HCT116 (cell line): ENCODE results near the gene ADGRD1. TPM values are rescaled to one million over a fixed set of nuclear protein-coding genes. Genes with fewer than 3 reads are reported as not detected.

ENCODE experiments used
- ATAC-seq: fragments of 200-7000 bp; cut with Tn5 transposase; 2 replicates; pipeline ENCODE4 v1.9.1; 2020; ENCODE audit warnings: mild to moderate bottlenecking, moderate library complexity
- BruUV-seq: library from RNA; stranded (reverse); fragments of 400-500 nt; replicated peaks from 2 replicates; lab custom pipeline; 2021; lab: Mats Ljungman, UMichigan
- CTCF ChIA-PET: fragments of 300-600 bp; sonication (Branson Sonifier 250); formaldehyde crosslinking; loops from one replicate; lab custom pipeline; 2021; ENCODE audit warnings: antibody characterized with exemption; lab: Charles Lee
- POLR2A ChIA-PET: fragments of 300-600, 350-600 bp; sonication (Branson Sonifier 250); formaldehyde crosslinking; loops from one replicate; lab custom pipeline; 2021; ENCODE audit warnings: antibody characterized with exemption; lab: Charles Lee
- RAD21 ChIA-PET, 2 experiments: fragments of 300-600 bp; sonication (Branson Sonifier 250); formaldehyde crosslinking; loops; one replicate each; lab custom pipeline; 2023; ENCODE audit warnings: low total read pairs in 2 of 2; ENCODE audit not compliant: uncharacterized antibody in 2 of 2, unreplicated experiment in 2 of 2, low non-redundant PET in 1 of 2; lab: Charles Lee
- DNase-seq: peaks from one replicate; pipeline ENCODE4 v3.0.0-alpha.2; 2010; ENCODE audit warnings: low read depth, low spot score
- H2AFZ ChIP-seq: fragments of 200-600 bp; shearing (Covaris generic), sonication (generic); 2 replicates; pipeline ENCODE4 v1.6.1; 2017; ENCODE audit warnings: low read depth, mixed run types, mixed read lengths, antibody characterized with exemption, low read length; ENCODE audit not compliant: poor library complexity, severe bottlenecking
- H3K27ac ChIP-seq: 2 replicates; pipeline ENCODE4 v1.5.1; 2012; ENCODE audit warnings: low read depth, low read length
- H3K27me3 ChIP-seq: fragments of 200-600 bp; sonication (generic); 2 replicates; pipeline ENCODE4 v1.6.1; 2016; ENCODE audit warnings: mixed run types, low read length, mixed read lengths; ENCODE audit not compliant: insufficient read depth
- H3K36me3 ChIP-seq, 2 experiments: fragments of 200-500 bp in 1 of 2; fragments of 200-600 bp in 1 of 2; sonication (Bioruptor generic) in 1 of 2; sonication (generic) in 1 of 2; 2 replicates each; pipeline versions ENCODE4 v1.5.1 to v1.6.1; 2014 to 2016; ENCODE audit warnings: low read length in 2 of 2, inconsistent platforms in 1 of 2, mixed read lengths in 1 of 2, mixed run types in 1 of 2; ENCODE audit not compliant: insufficient read depth in 2 of 2, control insufficient read depth in 1 of 2
- H3K4me1 ChIP-seq, 2 experiments: fragments of 200-600 bp in 1 of 2; sonication (generic) in 1 of 2; 2 replicates each; pipeline versions ENCODE4 v1.5.1 to v1.6.1; 2012 to 2017; ENCODE audit warnings: low read length in 2 of 2, inconsistent platforms in 1 of 2, mild to moderate bottlenecking in 1 of 2, mixed read lengths in 1 of 2, mixed run types in 1 of 2, moderate library complexity in 1 of 2; ENCODE audit not compliant: insufficient read depth in 2 of 2, control insufficient read depth in 1 of 2
- H3K4me2 ChIP-seq: fragments of 200-600 bp; sonication (generic); 2 replicates; pipeline ENCODE4 v1.6.1; 2017; ENCODE audit warnings: mixed run types, low read length, mixed read lengths
- H3K4me3 ChIP-seq, 2 experiments: fragments of 200-600 bp in 1 of 2; sonication (generic) in 1 of 2; replicated peaks in 1 of 2; 2 replicates each; pipeline ENCODE4 v1.5.1; 2011 to 2016; ENCODE audit warnings: low read length in 2 of 2, control low read depth in 1 of 2, low read depth in 1 of 2, mild to moderate bottlenecking in 1 of 2, mixed read lengths in 1 of 2, mixed run types in 1 of 2
- H3K79me2 ChIP-seq: fragments of 200-600 bp; sonication (generic); 2 replicates; pipeline ENCODE4 v1.6.1; 2017; ENCODE audit warnings: mild to moderate bottlenecking, mixed run types, low read length, moderate library complexity, mixed read lengths; ENCODE audit not compliant: insufficient read depth
- H3K9ac ChIP-seq: fragments of 200-600 bp; sonication (generic); 2 replicates; pipeline ENCODE4 v1.6.1; 2016; ENCODE audit warnings: low read length, mixed read lengths
- H3K9me2 ChIP-seq: fragments of 200-600 bp; sonication (generic), shearing (Covaris generic); 2 replicates; pipeline ENCODE4 v1.6.1; 2017; ENCODE audit warnings: mixed run types, mild to moderate bottlenecking, moderate library complexity; ENCODE audit not compliant: insufficient read depth
- H3K9me3 ChIP-seq, 2 experiments: fragments of 200-500 bp in 1 of 2; fragments of 200-600 bp in 1 of 2; sonication (Bioruptor generic) in 1 of 2; sonication (generic) in 1 of 2; 2 replicates each; pipeline ENCODE4 v1.6.1; 2014 to 2017; ENCODE audit warnings: low read length in 2 of 2, mixed read lengths in 2 of 2, inconsistent platforms in 1 of 2, low read depth in 1 of 2, mild to moderate bottlenecking in 1 of 2, mixed run types in 1 of 2, moderate library complexity in 1 of 2; ENCODE audit not compliant: control insufficient read depth in 1 of 2, insufficient read depth in 1 of 2
- H4K20me1 ChIP-seq: fragments of 200-600 bp; sonication (generic), shearing (Covaris generic); 2 replicates; pipeline ENCODE4 v1.6.1; 2017; ENCODE audit warnings: mixed run types, mild to moderate bottlenecking, moderate library complexity; ENCODE audit not compliant: insufficient read depth
- EGR1 ChIP-seq: IDR thresholded peaks from 2 replicates; pipeline ENCODE4 v1.6.1; 2012; ENCODE audit warnings: low read depth
- FOSL1 ChIP-seq: IDR thresholded peaks from 2 replicates; pipeline ENCODE4 v1.6.1; 2012; ENCODE audit warnings: low read depth
- POLR2A ChIP-seq: IDR thresholded peaks from 2 replicates; pipeline ENCODE4 v1.7.0; 2011; ENCODE audit warnings: borderline replicate concordance; ENCODE audit not compliant: insufficient read depth, insufficient read length; ENCODE audit errors: extremely low read depth
- RAD21 ChIP-seq: IDR thresholded peaks from 2 replicates; pipeline ENCODE4 v1.6.1; 2012; ENCODE audit warnings: low read depth, mild to moderate bottlenecking
- SIN3A ChIP-seq: IDR thresholded peaks from 2 replicates; pipeline ENCODE4 v1.6.1; 2012; ENCODE audit warnings: low read depth
- SP1 ChIP-seq: IDR thresholded peaks from 2 replicates; pipeline ENCODE4 v1.6.1; 2012; ENCODE audit warnings: low read depth
- SRF ChIP-seq: IDR thresholded peaks from 2 replicates; pipeline ENCODE4 v1.6.1; 2012; ENCODE audit warnings: low read depth
- TCF7L2 ChIP-seq: IDR thresholded peaks from 2 replicates; pipeline ENCODE4 v1.7.0; 2011; ENCODE audit warnings: borderline replicate concordance, inconsistent platforms; ENCODE audit not compliant: insufficient read depth, insufficient read length; ENCODE audit errors: extremely low read depth
- ZNF274 ChIP-seq: fragments of 200-500 bp; sonication (Bioruptor generic); IDR thresholded peaks from 2 replicates; pipeline ENCODE4 v1.6.1; 2014; ENCODE audit warnings: mild to moderate bottlenecking, low read depth, low read length, inconsistent platforms
- intact Hi-C: fragments of 100-400 bp; cut with micrococcal nuclease; formaldehyde crosslinking; loops from 2 replicates; pipeline ENCODE4 v1.10.0; 2022
- total RNA-seq: library from RNA; stranded (reverse); gene quantifications from one replicate; pipeline ENCODE4 v1.2.1, GENCODE V29; 2021; ENCODE audit not compliant: unreplicated experiment
- TF ChIP-seq, protein P1 (sequence below): IDR thresholded peaks from 2 replicates; pipeline ENCODE4 v1.6.1; 2012; ENCODE audit warnings: low read depth
- TF ChIP-seq, protein P2 (sequence below): IDR thresholded peaks from 2 replicates; pipeline ENCODE4 v1.6.1; 2011; ENCODE audit warnings: mild to moderate bottlenecking, low read length, moderate library complexity; ENCODE audit not compliant: insufficient replicate concordance; ENCODE audit errors: extremely low read depth
- TF ChIP-seq, protein P3 (sequence below), 3 experiments: fragments of 200-600 bp in 1 of 3; sonication (generic) in 1 of 3; IDR thresholded peaks in 2 of 3; conservative IDR thresholded peaks in 1 of 3; 2 replicates each; pipeline ENCODE4 v1.5.1; 2012 to 2017; ENCODE audit warnings: low read depth in 2 of 3, low read length in 2 of 3, antibody characterized with exemption in 1 of 3, borderline replicate concordance in 1 of 3, control low read depth in 1 of 3, mild to moderate bottlenecking in 1 of 3, mixed read lengths in 1 of 3, mixed run types in 1 of 3, moderate library complexity in 1 of 3; ENCODE audit not compliant: insufficient read depth in 1 of 3
- TF ChIP-seq, protein P4 (sequence below): IDR thresholded peaks from 2 replicates; pipeline ENCODE4 v1.6.1; 2012

The ADGRD1 gene
- total RNA-seq, 1 experiment from 2014 or later = 0.44 TPM

DNA sequence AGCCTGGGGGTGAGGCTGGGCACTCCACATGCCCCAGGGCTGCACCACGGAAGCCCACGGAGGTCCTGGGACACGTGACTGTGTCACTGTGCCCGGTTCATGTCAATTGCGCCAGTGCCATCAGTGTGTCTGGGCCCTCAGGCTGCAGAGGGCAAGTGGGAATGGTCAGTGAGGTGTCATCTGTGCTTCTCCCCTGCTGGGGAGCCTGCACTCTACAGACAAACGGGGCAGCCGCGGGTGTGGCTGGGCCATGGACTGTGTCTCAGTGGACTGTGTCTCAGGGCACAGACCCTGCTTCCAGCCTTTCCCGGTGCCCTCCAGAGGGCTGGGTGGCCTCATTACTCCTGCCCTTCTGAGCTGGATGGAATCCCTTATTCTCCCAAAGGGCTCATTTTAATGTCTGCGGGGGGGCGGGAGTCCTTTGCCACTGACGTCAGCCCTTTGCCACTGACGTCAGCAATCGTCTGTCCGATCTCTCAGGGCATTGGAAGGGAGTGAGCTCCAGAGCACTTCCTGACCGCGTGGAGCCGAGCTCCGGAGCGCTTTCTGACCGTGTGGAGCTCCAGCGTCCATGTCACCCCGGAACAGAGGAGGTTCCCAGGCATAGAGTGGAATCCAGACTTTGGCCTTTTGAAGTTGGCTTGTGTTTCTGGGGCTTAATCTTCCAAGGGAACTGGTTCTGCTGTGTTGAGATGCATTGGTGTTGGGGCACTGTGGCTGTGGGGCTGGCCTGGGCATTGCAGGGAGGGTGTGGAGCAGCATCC, 72.4 kb downstream of the ADGRD1 start:
- Histone ChIP-seq H3K9me3 (no peaks in the 10 kb centered on the region), H2AFZ (no peak overlapping the region), H4K20me1 (no peaks in the 10 kb centered on the region), H3K36me3 (no peaks in the 10 kb centered on the region), H3K4me1 (no peaks in the 10 kb centered on the region), H3K9me2 (no peaks in the 10 kb centered on the region), H3K27ac (no peak overlapping the region), H3K79me2 (no peaks in the 10 kb centered on the region), H3K4me2 (no peak overlapping the region), H3K9ac (no peak overlapping the region), H3K27me3 (peaks cover 7% of the 10 kb centered on the region; the same call in 1 of the 2 replicates), H3K4me3 (no peak overlapping the region)
- ATAC-seq (peak; percentile 36; the same call in 1 of the 2 replicates), DNase-seq (no peak)
- TF ChIP-seq, protein P1, sequence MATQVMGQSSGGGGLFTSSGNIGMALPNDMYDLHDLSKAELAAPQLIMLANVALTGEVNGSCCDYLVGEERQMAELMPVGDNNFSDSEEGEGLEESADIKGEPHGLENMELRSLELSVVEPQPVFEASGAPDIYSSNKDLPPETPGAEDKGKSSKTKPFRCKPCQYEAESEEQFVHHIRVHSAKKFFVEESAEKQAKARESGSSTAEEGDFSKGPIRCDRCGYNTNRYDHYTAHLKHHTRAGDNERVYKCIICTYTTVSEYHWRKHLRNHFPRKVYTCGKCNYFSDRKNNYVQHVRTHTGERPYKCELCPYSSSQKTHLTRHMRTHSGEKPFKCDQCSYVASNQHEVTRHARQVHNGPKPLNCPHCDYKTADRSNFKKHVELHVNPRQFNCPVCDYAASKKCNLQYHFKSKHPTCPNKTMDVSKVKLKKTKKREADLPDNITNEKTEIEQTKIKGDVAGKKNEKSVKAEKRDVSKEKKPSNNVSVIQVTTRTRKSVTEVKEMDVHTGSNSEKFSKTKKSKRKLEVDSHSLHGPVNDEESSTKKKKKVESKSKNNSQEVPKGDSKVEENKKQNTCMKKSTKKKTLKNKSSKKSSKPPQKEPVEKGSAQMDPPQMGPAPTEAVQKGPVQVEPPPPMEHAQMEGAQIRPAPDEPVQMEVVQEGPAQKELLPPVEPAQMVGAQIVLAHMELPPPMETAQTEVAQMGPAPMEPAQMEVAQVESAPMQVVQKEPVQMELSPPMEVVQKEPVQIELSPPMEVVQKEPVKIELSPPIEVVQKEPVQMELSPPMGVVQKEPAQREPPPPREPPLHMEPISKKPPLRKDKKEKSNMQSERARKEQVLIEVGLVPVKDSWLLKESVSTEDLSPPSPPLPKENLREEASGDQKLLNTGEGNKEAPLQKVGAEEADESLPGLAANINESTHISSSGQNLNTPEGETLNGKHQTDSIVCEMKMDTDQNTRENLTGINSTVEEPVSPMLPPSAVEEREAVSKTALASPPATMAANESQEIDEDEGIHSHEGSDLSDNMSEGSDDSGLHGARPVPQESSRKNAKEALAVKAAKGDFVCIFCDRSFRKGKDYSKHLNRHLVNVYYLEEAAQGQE = no peak
- TF ChIP-seq ZNF274 (no peak), TCF7L2 (no peak), POLR2A (no peak), SRF (no peak), RAD21 (no peak), FOSL1 (no peak), SIN3A (no peak), EGR1 (no peak), SP1 (no peak)
- TF ChIP-seq, protein P2, sequence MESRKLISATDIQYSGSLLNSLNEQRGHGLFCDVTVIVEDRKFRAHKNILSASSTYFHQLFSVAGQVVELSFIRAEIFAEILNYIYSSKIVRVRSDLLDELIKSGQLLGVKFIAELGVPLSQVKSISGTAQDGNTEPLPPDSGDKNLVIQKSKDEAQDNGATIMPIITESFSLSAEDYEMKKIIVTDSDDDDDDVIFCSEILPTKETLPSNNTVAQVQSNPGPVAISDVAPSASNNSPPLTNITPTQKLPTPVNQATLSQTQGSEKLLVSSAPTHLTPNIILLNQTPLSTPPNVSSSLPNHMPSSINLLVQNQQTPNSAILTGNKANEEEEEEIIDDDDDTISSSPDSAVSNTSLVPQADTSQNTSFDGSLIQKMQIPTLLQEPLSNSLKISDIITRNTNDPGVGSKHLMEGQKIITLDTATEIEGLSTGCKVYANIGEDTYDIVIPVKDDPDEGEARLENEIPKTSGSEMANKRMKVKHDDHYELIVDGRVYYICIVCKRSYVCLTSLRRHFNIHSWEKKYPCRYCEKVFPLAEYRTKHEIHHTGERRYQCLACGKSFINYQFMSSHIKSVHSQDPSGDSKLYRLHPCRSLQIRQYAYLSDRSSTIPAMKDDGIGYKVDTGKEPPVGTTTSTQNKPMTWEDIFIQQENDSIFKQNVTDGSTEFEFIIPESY = no peak
- TF ChIP-seq, protein P3, sequence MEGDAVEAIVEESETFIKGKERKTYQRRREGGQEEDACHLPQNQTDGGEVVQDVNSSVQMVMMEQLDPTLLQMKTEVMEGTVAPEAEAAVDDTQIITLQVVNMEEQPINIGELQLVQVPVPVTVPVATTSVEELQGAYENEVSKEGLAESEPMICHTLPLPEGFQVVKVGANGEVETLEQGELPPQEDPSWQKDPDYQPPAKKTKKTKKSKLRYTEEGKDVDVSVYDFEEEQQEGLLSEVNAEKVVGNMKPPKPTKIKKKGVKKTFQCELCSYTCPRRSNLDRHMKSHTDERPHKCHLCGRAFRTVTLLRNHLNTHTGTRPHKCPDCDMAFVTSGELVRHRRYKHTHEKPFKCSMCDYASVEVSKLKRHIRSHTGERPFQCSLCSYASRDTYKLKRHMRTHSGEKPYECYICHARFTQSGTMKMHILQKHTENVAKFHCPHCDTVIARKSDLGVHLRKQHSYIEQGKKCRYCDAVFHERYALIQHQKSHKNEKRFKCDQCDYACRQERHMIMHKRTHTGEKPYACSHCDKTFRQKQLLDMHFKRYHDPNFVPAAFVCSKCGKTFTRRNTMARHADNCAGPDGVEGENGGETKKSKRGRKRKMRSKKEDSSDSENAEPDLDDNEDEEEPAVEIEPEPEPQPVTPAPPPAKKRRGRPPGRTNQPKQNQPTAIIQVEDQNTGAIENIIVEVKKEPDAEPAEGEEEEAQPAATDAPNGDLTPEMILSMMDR (IDR thresholded peaks at IDR 0.05 in 2 of 3, conservative IDR thresholded peaks at IDR 0.05 in 1 of 3; ENCODE audit: borderline replicate concordance in 1 of 3, insufficient read depth in 1 of 3, low read depth in 2 of 3, low read length in 2 of 3) = no peak
- TF ChIP-seq, protein P4, sequence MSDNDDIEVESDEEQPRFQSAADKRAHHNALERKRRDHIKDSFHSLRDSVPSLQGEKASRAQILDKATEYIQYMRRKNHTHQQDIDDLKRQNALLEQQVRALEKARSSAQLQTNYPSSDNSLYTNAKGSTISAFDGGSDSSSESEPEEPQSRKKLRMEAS = no peak
- POLR2A ChIA-PET = no interaction called here
- RAD21 ChIA-PET = no interaction called here
- intact Hi-C loops = no loop called here
- BruUV-seq = no TSS peak
- CTCF ChIA-PET = no interaction called here
